Activated T-helper 1 cell treated with anti-CD3 and anti-CD28 coated beads, Interleukin-12 subunit alpha, Interleukin-12 subunit beta, Interleukin-2, Interleukin-4 antibody, amounts not matched to agents 30 ng/mL and 10 ng/mL and 1 ng/mL, durations not matched to agents 14 hours and 24 hours and 36 hours (primary cell): ENCODE measurements around the gene MAN2B1. TPM values are rescaled to one million over a fixed set of nuclear protein-coding genes. Genes with fewer than 3 reads are reported as not detected.
"Not testable (repeated sequence)": the region's sequence is repeated elsewhere in the genome, so short reads cannot be mapped to it uniquely, and the experiment has no call there.

Experiments
- DNase-seq: peaks from one replicate; pipeline ENCODE4 v3.0.0; 2021; ENCODE audit warnings: low spot score
- H3K27ac Mint-ChIP-seq: one replicate; pipeline ENCODE4 v1.8.0; 2021; ENCODE audit warnings: mild to moderate bottlenecking, mixed read lengths
- H3K27me3 Mint-ChIP-seq: one replicate; pipeline ENCODE4 v1.8.0; 2022; ENCODE audit warnings: mild to moderate bottlenecking, moderate library complexity, mixed read lengths; ENCODE audit not compliant: insufficient read depth
- H3K36me3 Mint-ChIP-seq: one replicate; pipeline ENCODE4 v1.8.0; 2021; ENCODE audit warnings: low read depth, mixed read lengths
- H3K4me1 Mint-ChIP-seq: one replicate; pipeline ENCODE4 v1.8.0; 2021; ENCODE audit warnings: low read depth, mixed read lengths
- H3K4me3 Mint-ChIP-seq: one replicate; pipeline ENCODE4 v1.8.0; 2021; ENCODE audit warnings: mild to moderate bottlenecking, moderate library complexity, mixed read lengths
- H3K9me3 Mint-ChIP-seq: one replicate; pipeline ENCODE4 v1.8.0; 2021; ENCODE audit warnings: mixed read lengths
- intact Hi-C: fragments of 100-400 bp; cut with micrococcal nuclease; formaldehyde crosslinking; loops from one replicate; pipeline ENCODE4 v1.15.1; 2024
- total RNA-seq: library from RNA; stranded (reverse); gene quantifications from 2 replicates; pipeline ENCODE4 v1.2.3, GENCODE V29; 2022

MAN2B1 gene
- total RNA-seq, 1 donor from 2014 or later = 132 TPM

GRCh38 chr19:12680034-12680433 is 13.5 kb upstream of the MAN2B1 start:
- Mint-ChIP-seq H3K9me3 (no peaks in the 10 kb centered on the region), H3K4me1 (peaks cover 13% of the 10 kb centered on the region), H3K27ac (no peak overlapping the region), H3K36me3 (peaks cover 29% of the 10 kb centered on the region), H3K4me3 (peak overlapping the region; percentile 86), H3K27me3 (no peaks in the 10 kb centered on the region)
- intact Hi-C loops = no loop called here
- DNase-seq = no peak

DNA sequence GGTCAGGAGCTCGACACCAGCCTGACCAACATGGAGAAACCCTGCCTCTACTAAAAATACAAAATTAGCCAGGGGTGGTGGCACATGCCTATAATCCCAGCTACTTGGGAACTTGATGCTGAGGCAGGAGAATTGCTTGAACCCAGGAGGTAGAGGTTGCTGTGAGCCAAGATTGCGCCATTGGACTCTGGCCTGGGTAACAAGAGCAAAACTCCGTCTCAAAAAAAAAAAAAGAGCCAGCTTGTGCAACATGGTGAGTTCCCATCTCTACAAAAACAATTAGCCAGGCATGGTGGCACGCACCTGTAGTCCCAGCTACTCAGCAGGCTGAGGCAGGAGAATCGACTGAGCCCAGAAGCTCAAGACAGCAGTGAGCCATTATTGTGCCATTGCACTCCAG is 11.5 kb upstream of the MAN2B1 start:
- H3K36me3 Mint-ChIP-seq = peaks cover 40% of the 10 kb centered on the region
- intact Hi-C loops, H3K9me3 Mint-ChIP-seq: not testable (repeated sequence)

GRCh38 chr19:12676928-12677327 is 10.4 kb upstream of the MAN2B1 start:
- Mint-ChIP-seq H3K4me1 (peaks cover 18% of the 10 kb centered on the region), H3K9me3 (no peaks in the 10 kb centered on the region), H3K36me3 (peaks cover 42% of the 10 kb centered on the region), H3K27me3 (no peaks in the 10 kb centered on the region), H3K27ac (peak overlapping the region; percentile 27), H3K4me3 (no peak overlapping the region)
- DNase-seq = no peak
- intact Hi-C loops = no loop called here

More for the DNA sequence above, 11.5 kb upstream of the MAN2B1 start:
- DNase-seq, H3K27me3 Mint-ChIP-seq, H3K4me3 Mint-ChIP-seq, H3K27ac Mint-ChIP-seq: not testable (repeated sequence)
- peaks cover 13% of the 10 kb centered on the region for H3K4me1 Mint-ChIP-seq

DNA sequence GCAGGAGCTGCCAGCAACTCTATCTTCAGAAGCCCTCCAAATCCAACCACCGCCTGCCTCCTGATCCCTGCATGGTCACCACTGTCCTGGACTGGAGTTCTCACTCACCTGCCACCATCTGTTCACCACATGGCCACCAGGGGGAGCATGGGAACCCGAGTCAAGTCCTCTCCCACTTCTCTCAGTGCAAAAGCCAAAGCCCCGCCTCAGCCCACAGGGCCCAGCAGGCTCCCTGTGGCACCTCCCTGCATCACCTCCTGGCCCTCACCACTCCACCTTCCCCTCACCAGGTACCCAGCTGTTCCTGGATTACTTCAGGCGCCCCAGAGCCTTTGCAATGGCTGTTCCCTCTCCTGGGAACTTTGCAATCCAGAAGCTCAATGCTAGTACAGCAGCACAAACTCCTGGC is 9.8 kb upstream of the MAN2B1 start:
- intact Hi-C loops = no loop called here
- Mint-ChIP-seq H3K27ac (peak overlapping the region; percentile 54), H3K4me3 (no peak overlapping the region), H3K36me3 (peaks cover 43% of the 10 kb centered on the region), H3K4me1 (peaks cover 20% of the 10 kb centered on the region), H3K27me3 (no peaks in the 10 kb centered on the region), H3K9me3 (no peaks in the 10 kb centered on the region)
- peak; percentile 74 for DNase-seq

DNA sequence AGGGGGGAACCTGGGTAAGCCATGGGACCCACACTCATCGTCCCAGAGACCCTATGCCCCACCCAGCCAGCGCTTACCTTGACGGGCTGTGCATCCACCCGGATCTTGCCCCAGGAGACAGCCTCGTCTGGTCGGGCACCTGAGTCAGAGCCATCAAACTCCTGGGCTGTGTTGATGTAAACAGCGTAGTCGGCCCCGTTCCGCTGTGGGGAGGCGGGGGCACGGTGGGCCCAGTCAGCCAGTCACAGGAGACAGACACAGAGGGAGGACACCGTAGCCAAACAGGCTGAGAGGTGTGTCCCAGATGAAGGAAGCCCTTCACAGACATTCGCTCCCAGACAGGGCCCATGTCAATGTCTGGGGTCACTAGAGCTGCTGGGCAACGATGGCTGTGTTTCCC is 9.4 kb upstream of the MAN2B1 start:
- Mint-ChIP-seq H3K27ac (no peak overlapping the region), H3K4me1 (peaks cover 20% of the 10 kb centered on the region), H3K9me3 (no peaks in the 10 kb centered on the region), H3K36me3 (peaks cover 41% of the 10 kb centered on the region), H3K27me3 (no peaks in the 10 kb centered on the region), H3K4me3 (no peak overlapping the region)
- no peak for DNase-seq
- intact Hi-C loops = no loop called here

DNA sequence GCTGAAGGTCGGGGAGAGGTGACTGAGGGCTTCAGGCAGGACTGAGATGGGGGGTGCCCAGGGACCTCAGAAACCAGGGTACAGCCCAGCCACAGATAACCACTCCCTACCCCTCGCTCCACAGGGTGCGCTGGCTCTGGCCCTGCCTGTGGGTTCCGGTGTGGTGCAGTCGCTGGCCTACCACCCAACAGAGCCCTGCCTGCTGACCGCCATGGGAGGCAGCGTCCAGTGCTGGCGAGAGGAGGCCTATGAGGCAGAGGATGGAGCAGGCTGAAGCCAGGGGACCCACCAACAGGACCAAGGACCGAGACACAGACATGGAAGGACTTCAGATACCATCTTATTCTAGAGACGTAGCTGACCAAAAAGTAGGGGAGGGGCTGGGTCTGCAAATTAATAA is 8.9 kb upstream of the MAN2B1 start:
- no peak for DNase-seq
- Mint-ChIP-seq H3K4me3 (no peak overlapping the region), H3K27me3 (no peaks in the 10 kb centered on the region), H3K27ac (no peak overlapping the region), H3K9me3 (no peaks in the 10 kb centered on the region), H3K36me3 (peaks cover 39% of the 10 kb centered on the region), H3K4me1 (peaks cover 20% of the 10 kb centered on the region)
- intact Hi-C loops = no loop called here

DNA sequence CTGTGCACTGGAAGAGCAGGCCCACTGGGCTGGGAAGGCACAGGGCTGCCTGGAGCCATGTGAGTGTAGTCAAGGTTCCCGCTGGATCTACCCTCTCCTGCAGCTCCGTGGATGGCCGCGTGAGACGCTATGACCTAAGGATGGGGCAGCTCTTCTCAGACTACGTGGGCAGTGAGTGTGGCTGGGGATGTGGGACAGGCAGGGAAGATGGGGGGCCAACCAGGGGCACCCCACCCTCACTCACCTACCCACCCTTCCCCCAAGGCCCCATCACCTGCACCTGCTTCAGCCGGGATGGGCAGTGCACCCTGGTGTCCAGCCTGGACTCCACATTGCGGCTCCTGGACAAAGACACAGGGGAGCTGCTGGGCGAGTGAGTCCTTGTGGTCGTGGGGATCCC is 6.2 kb upstream of the MAN2B1 start:
- no peaks in the 10 kb centered on the region for H3K27me3 Mint-ChIP-seq
- intact Hi-C loops = loop anchor here (1.0 to 5.0 kb wide), 3 partner anchors 32 to 470 kb away; no protein-coding TSS in a partner anchor
- no peak for DNase-seq
- no peak overlapping the region for H3K27ac Mint-ChIP-seq
- H3K9me3 Mint-ChIP-seq = no peaks in the 10 kb centered on the region
- H3K4me1 Mint-ChIP-seq = peaks cover 34% of the 10 kb centered on the region
- peaks cover 33% of the 10 kb centered on the region for H3K36me3 Mint-ChIP-seq
- no peak overlapping the region for H3K4me3 Mint-ChIP-seq

DNA sequence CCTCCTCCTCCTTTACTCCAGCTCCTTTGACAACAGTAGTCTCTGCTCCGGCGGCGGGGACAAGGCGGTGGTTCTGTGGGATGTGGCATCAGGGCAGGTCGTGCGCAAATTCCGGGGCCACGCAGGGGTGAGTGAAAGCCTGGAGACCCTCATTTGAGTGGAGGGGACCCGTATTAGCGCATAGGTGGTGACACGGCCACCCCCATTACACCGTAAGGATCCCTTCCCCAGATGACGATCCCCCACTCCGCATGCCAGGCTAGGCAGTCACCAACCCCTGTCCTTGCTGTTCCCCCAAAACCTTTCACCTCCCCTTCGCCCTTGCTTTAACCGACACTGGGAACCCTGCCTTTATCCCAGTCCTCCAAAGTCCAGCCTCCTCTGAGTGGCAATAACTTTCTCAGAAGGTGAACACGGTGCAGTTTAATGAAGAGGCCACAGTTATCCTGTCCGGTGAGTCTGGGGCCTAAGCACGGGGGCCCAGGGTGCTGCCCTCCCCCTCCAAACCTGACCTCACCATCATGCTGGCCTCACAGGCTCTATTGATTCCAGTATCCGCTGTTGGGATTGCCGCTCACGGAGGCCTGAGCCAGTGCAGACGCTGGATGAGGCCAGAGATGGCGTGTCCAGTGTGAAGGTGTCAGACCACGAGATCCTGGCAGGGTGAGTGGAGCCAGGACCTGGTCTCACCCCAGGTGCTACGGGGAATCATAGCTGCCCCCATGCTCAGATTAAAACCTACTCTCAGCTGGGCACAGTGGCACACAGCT is 3.8 kb upstream of the MAN2B1 start:
- Mint-ChIP-seq H3K4me1 (peaks cover 44% of the 10 kb centered on the region), H3K4me3 (peak overlapping the region; percentile 95), H3K27me3 (no peaks in the 10 kb centered on the region), H3K27ac (peak overlapping the region; percentile 99), H3K36me3 (peaks cover 25% of the 10 kb centered on the region), H3K9me3 (no peaks in the 10 kb centered on the region)
- intact Hi-C loops = loop anchor here (5.0 kb wide), 1 partner anchor 468 kb away; no protein-coding TSS in a partner anchor
- no peak for DNase-seq

GRCh38 chr19:12669270-12670158 is 3.0 kb upstream of the MAN2B1 start:
- intact Hi-C loops = loop anchor here (1.0 to 5.0 kb wide), 9 partner anchors 12 to 507 kb away; partner anchors contain the start of genes DHPS, FBXW9, ZNF136 and ZNF443
- Mint-ChIP-seq H3K4me1 (peaks cover 51% of the 10 kb centered on the region), H3K4me3 (peak overlapping the region; percentile 95), H3K36me3 (peaks cover 25% of the 10 kb centered on the region), H3K27me3 (no peaks in the 10 kb centered on the region), H3K9me3 (no peaks in the 10 kb centered on the region), H3K27ac (peak overlapping the region; percentile 99)
- peak; percentile 65 for DNase-seq

- H3K9me3 Mint-ChIP-seq = no peaks in the 10 kb centered on the region
- H3K4me3 Mint-ChIP-seq = peak overlapping the region; percentile 95
- DNase-seq = peak; percentile 63
- peak overlapping the region; percentile 99 for H3K27ac Mint-ChIP-seq
- peaks cover 25% of the 10 kb centered on the region for H3K36me3 Mint-ChIP-seq
- H3K27me3 Mint-ChIP-seq = no peaks in the 10 kb centered on the region
- intact Hi-C loops = loop anchor here (1.0 to 5.0 kb wide), 8 partner anchors 12 to 507 kb away; partner anchors contain the start of genes DHPS, FBXW9, ZNF136 and ZNF443
- H3K4me1 Mint-ChIP-seq = peaks cover 55% of the 10 kb centered on the region
These were observed 2.4 kb upstream of the MAN2B1 start for GRCh38 chr19:12668932-12669269.

GRCh38 chr19:12668346-12668745 is 1.8 kb upstream of the MAN2B1 start:
- Mint-ChIP-seq H3K27me3 (no peaks in the 10 kb centered on the region), H3K4me3 (peak overlapping the region; percentile 95), H3K4me1 (peaks cover 55% of the 10 kb centered on the region), H3K9me3 (no peaks in the 10 kb centered on the region), H3K27ac (peak overlapping the region; percentile 99), H3K36me3 (peaks cover 28% of the 10 kb centered on the region)
- intact Hi-C loops = loop anchor here (5.0 kb wide), 2 partner anchors 226 to 506 kb away; partner anchors contain the start of genes ZNF136 and ZNF443
- DNase-seq = no peak

DNA sequence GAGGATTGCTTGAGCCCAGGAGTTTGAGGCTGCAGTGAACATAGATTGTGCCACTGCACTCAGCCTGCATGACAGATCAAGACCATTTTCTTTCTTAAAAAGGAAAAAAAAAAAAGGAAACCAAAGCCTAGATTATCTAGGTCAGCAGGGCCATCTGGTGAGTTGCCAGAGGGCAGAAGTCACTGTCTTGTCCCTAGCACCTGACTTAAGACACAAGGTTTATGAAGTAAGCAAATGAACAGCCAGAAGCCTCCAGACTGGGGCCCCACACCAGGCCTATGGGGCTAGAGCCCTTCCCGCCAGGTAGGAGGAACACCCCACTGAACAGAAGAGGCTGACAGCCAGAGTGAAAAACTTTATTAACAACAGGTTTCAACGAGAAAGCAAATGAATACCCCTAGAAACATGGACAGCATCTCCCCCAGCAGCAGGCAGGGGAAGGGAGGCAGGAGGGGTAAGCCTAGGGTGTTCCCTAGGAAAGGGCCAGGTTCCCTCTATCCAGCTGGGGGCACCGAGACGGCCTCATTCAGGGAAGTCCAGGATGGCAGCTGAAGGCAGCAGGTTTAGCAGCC is 1.3 kb upstream of the MAN2B1 start:
- H3K36me3 Mint-ChIP-seq = peaks cover 33% of the 10 kb centered on the region
- H3K4me3 Mint-ChIP-seq = peak overlapping the region; percentile 95
- H3K27ac Mint-ChIP-seq = peak overlapping the region; percentile 99
- H3K4me1 Mint-ChIP-seq = peaks cover 55% of the 10 kb centered on the region
- DNase-seq = no peak
- H3K9me3 Mint-ChIP-seq = no peaks in the 10 kb centered on the region
- intact Hi-C loops = loop anchor here (5.0 kb wide), 2 partner anchors 226 to 506 kb away; partner anchors contain the start of genes ZNF136 and ZNF443
- H3K27me3 Mint-ChIP-seq = no peaks in the 10 kb centered on the region
